HepG2 (cell line): ENCODE results near the gene FRAS1. TPM values are rescaled to one million over a fixed set of nuclear protein-coding genes. Genes with fewer than 3 reads are reported as not detected.

Experiments used
- CSRNP2 ChIP-seq: sonication (generic); formaldehyde crosslinking; conservative IDR thresholded peaks from 2 replicates; pipeline ENCODE4 v1.8.0; 2022; ENCODE audit warnings: low read depth, missing genetic modification reagents
- FOXA1 ChIP-seq, 2 experiments: fragments of 450-650 bp in 1 of 2; sonication (generic) in 1 of 2; formaldehyde crosslinking in 1 of 2; IDR thresholded peaks; 2 replicates each; pipeline versions ENCODE4 v1.4.0 to v1.6.1; 2016 to 2020; ENCODE audit warnings: missing genetic modification reagents in 1 of 2
- KMT2A ChIP-seq: sonication (generic); formaldehyde crosslinking; IDR thresholded peaks from 2 replicates; pipeline ENCODE4 v1.4.0; 2020; ENCODE audit warnings: missing genetic modification reagents
- MED1 ChIP-seq: sonication (generic); formaldehyde crosslinking; IDR thresholded peaks from 2 replicates; pipeline ENCODE4 v1.4.0; 2020; ENCODE audit warnings: missing genetic modification reagents
- PAWR ChIP-seq: sonication (generic); formaldehyde crosslinking; IDR thresholded peaks from 2 replicates; pipeline ENCODE4 v1.4.0; 2020; ENCODE audit warnings: missing genetic modification reagents, mild to moderate bottlenecking, borderline replicate concordance
- POGZ ChIP-seq: sonication (generic); formaldehyde crosslinking; IDR thresholded peaks from 2 replicates; pipeline ENCODE4 v1.4.0; 2020; ENCODE audit warnings: mild to moderate bottlenecking, missing genetic modification reagents
- RAD51 ChIP-seq: fragments of 450-650 bp; IDR thresholded peaks from 2 replicates; pipeline ENCODE4 v1.6.1; 2016; ENCODE audit warnings: borderline replicate concordance
- REXO4 ChIP-seq: sonication (generic); formaldehyde crosslinking; IDR thresholded peaks from 2 replicates; pipeline ENCODE4 v1.8.0; 2022; ENCODE audit warnings: missing genetic modification reagents, mild to moderate bottlenecking, borderline replicate concordance
- RORA ChIP-seq: sonication (generic); formaldehyde crosslinking; IDR thresholded peaks from 2 replicates; pipeline ENCODE4 v1.5.0; 2020; ENCODE audit warnings: mild to moderate bottlenecking, missing genetic modification reagents, moderate library complexity
- SMARCE1 ChIP-seq: fragments of 450-650 bp; IDR thresholded peaks from 2 replicates; pipeline ENCODE4 v1.6.1; 2017; ENCODE audit warnings: borderline replicate concordance
- STAG1 ChIP-seq: sonication (generic); formaldehyde crosslinking; IDR thresholded peaks from 2 replicates; pipeline ENCODE4 v1.4.0; 2020; ENCODE audit warnings: missing genetic modification reagents
- ZBTB21 ChIP-seq: sonication (generic); formaldehyde crosslinking; IDR thresholded peaks from 2 replicates; pipeline ENCODE4 v1.4.0; 2020; ENCODE audit warnings: missing genetic modification reagents
- ZNF142 ChIP-seq: sonication (generic); formaldehyde crosslinking; IDR thresholded peaks from 2 replicates; pipeline ENCODE4 v1.4.0; 2020; ENCODE audit warnings: missing genetic modification reagents
- ZNF292 ChIP-seq: sonication (generic); formaldehyde crosslinking; IDR thresholded peaks from 2 replicates; pipeline ENCODE4 v1.8.1; 2022; ENCODE audit warnings: mild to moderate bottlenecking, low read depth, missing genetic modification reagents, borderline replicate concordance
- ZNF704 ChIP-seq: sonication (generic); formaldehyde crosslinking; IDR thresholded peaks from 2 replicates; pipeline ENCODE4 v1.8.1; 2023; ENCODE audit warnings: mild to moderate bottlenecking, inconsistent platforms, moderate library complexity, missing genetic modification reagents, borderline replicate concordance
- polyA plus RNA-seq, 8 experiments: library from polyadenylated mRNA; depleted of rRNA in 3 of 8; stranded (reverse) in 7 of 8; unstranded in 1 of 8; fragments of >200 nt; fragmentation: Illumina TruSeq in 4 of 8; extraction: Trizol in 4 of 8; gene quantifications; 2 replicates each; pipeline versions ENCODE4 v1.2.1 to v1.2.3, GENCODE V29; 2011 to 2016; ENCODE audit warnings: low read depth in 4 of 8, missing spikeins in 1 of 8, mixed read lengths in 1 of 8; ENCODE audit not compliant: insufficient read depth in 1 of 8
- total RNA-seq, 5 experiments: library from RNA; depleted of rRNA; stranded (reverse); fragments of >200 nt; fragmentation: Illumina TruSeq; extraction: Trizol; gene quantifications; 2 replicates each; pipeline ENCODE4 v1.2.3, GENCODE V29; 2016; ENCODE audit warnings: low read depth in 1 of 5
- TF ChIP-seq, protein P1 (sequence below): sonication (generic); formaldehyde crosslinking; IDR thresholded peaks from 2 replicates; pipeline ENCODE4 v1.4.0; 2020; ENCODE audit warnings: missing genetic modification reagents

The FRAS1 gene
- total and polyA plus RNA-seq, 2 of the 13 experiments (the other 11 are each of a cell fraction or from before 2014, with no cell fraction given): 22.5 to 31.6 TPM

DNA sequence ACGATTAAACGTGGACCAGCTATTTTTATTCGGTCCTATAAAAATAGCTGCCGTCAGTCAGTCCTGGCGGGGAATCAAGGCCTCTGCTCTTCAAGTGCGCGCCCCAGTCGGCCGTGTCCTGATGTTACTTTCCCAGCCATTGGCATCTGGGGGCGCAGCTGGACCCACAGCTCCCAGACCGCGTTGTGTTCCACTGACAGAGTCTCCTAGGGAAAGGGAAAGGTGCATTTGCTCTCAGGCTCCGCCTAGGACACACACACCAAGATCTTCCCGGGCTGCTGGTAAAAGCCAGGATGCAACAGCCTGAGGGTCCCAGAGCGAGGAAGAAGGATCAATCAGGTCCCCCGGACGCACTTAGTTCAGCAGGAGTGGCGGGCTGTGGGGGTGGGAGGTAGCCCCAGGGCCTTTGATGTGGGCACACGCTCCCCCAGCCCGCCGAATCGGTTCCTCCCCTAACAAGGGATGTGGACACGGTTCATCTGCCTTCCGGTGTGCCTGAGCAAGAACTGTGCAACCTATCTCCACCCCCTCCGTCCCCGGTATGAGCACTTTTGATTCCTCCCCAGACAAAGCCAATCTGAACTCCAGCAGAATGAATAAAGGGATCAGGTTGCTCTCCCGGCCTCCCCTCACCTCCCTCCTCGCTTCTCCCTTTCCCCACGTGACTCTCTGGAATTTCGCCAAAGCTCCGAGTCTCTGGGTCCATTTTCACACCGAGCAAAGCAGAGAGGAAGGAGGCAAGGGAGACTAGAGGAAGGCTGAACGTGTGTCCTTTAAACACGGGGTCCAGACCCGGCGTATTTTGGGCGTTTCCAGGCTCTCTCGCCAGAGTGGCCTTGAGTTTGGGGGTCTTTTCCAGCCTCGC is 626 bp upstream of the FRAS1 start (continued):
- TF ChIP-seq ZNF142 (CRISPR knock-in tag) (no peak), FOXA1 (IDR thresholded peaks at IDR 0.05) (no peak), FOXA1 (CRISPR knock-in tag; IDR thresholded peaks at IDR 0.05) (0 out of 2 replicates have a peak, but pooled peaks have one; percentile 10), ZBTB21 (CRISPR knock-in tag) (no peak), CSRNP2 (no peak), ZNF292 (CRISPR knock-in tag) (peak; percentile 75), POGZ (no peak), ZNF704 (CRISPR knock-in tag) (no peak), RORA (CRISPR knock-in tag) (no peak), PAWR (CRISPR knock-in tag) (no peak), KMT2A (CRISPR knock-in tag) (no peak), SMARCE1 (no peak), STAG1 (CRISPR knock-in tag) (peak; percentile 77), REXO4 (no peak), MED1 (CRISPR knock-in tag) (no peak; the same call in 1 of the 2 replicates), RAD51 (peak; percentile 65)
- TF ChIP-seq, protein P1, sequence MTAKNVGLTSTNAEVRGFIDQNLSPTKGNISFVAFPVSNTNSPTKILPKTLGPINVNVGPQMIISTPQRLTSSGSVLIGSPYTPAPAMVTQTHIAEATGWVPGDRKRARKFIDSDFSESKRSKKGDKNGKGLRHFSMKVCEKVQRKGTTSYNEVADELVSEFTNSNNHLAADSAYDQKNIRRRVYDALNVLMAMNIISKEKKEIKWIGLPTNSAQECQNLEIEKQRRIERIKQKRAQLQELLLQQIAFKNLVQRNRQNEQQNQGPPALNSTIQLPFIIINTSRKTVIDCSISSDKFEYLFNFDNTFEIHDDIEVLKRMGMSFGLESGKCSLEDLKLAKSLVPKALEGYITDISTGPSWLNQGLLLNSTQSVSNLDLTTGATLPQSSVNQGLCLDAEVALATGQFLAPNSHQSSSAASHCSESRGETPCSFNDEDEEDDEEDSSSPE: no peak; the same call in none of the 2 replicates
